HepG2 (cell line): Measurements from ENCODE around the gene COX6B1. TPM values are rescaled to one million over a fixed set of nuclear protein-coding genes. Genes with fewer than 3 reads are reported as not detected.

Source experiments
- ATAC-seq: fragments of 200-7000 bp; cut with Tn5 transposase; 3 replicates; pipeline ENCODE4 v1.9.1; 2020; ENCODE audit warnings: mild to moderate bottlenecking, moderate library complexity
- Bru-seq: library from RNA; stranded (reverse); fragments of 400-500 nt; gene quantifications from one replicate; lab custom pipeline; 2021; lab: Mats Ljungman, UMichigan
- BruChase-seq, 2 experiments: library from RNA; stranded (reverse); fragments of 400-500 nt; gene quantifications; one replicate each; lab custom pipeline; 2021; lab: Mats Ljungman, UMichigan
- BruUV-seq: library from RNA; stranded (reverse); fragments of 400-500 nt; replicated peaks from 2 replicates; lab custom pipeline; 2021; lab: Mats Ljungman, UMichigan
- CTCF ChIA-PET: fragments of 300-600 bp; formaldehyde crosslinking; extraction: SDS; loops from one replicate; lab custom pipeline; 2021; ENCODE audit warnings: low total read pairs, inconsistent platforms, low intra/inter-chr PET ratio; lab: Yijun Ruan, JAX
- POLR2A ChIA-PET: fragments of 350-600 bp; sonication (Branson Sonifier 250); formaldehyde crosslinking; loops from one replicate; lab custom pipeline; 2020; ENCODE audit warnings: antibody characterized with exemption, inconsistent platforms; lab: Yijun Ruan, JAX
- DNase-seq: peaks from one replicate; pipeline ENCODE4 v3.0.0-alpha.2; 2015; ENCODE audit warnings: low spot score
- FAIRE-seq: peaks from 3 replicates; lab custom pipeline; 2011; peaks lifted over from hg19 to GRCh38; lab: Jason Lieb, UNC
- H2AFZ ChIP-seq: one replicate; pipeline ENCODE4 v1.6.1; 2011; ENCODE audit warnings: low read length, inconsistent platforms
- H3K27ac ChIP-seq: fragments of 300-600 bp; 3 replicates; pipeline ENCODE4 v1.8.0; 2011; ENCODE audit warnings: mixed run types, mild to moderate bottlenecking, mixed read lengths, low read length, inconsistent platforms; ENCODE audit not compliant: insufficient read depth; ENCODE audit errors: extremely low read length
- H3K27me3 ChIP-seq, 2 experiments: fragments of 200-600 bp in 1 of 2; 2 replicates in 1 of 2; 3 replicates in 1 of 2; pipeline versions ENCODE4 v1.6.0 to v1.8.0; 2011; ENCODE audit warnings: low read length in 2 of 2, mild to moderate bottlenecking in 2 of 2, moderate library complexity in 2 of 2, inconsistent platforms in 1 of 2; ENCODE audit not compliant: insufficient read depth in 2 of 2, control insufficient read depth in 1 of 2
- H3K36me3 ChIP-seq, 2 experiments: fragments of 200-600 bp in 1 of 2; replicated peaks in 1 of 2; 2 replicates in 1 of 2; 3 replicates in 1 of 2; pipeline versions ENCODE4 v1.5.1 to v1.8.0; 2011; ENCODE audit warnings: low read length in 2 of 2, inconsistent platforms in 1 of 2; ENCODE audit not compliant: insufficient read depth in 2 of 2, control insufficient read depth in 1 of 2
- H3K4me1 ChIP-seq: 2 replicates; pipeline ENCODE4 v1.5.1; 2012; ENCODE audit warnings: low read length, inconsistent platforms; ENCODE audit not compliant: insufficient read depth
- H3K4me2 ChIP-seq: 2 replicates; pipeline ENCODE4 v1.6.0; 2011; ENCODE audit warnings: low read depth, low read length, inconsistent platforms
- H3K4me3 ChIP-seq, 3 experiments: fragments of 200-600 bp in 1 of 3; sonication (generic), shearing (Covaris generic) in 1 of 3; replicated peaks in 1 of 3; 2 replicates each; pipeline ENCODE4 v1.5.1; 2011 to 2016; ENCODE audit warnings: low read length in 3 of 3, inconsistent platforms in 2 of 3, low read depth in 2 of 3, mild to moderate bottlenecking in 2 of 3, control low read depth in 1 of 3, mixed read lengths in 1 of 3; ENCODE audit not compliant: insufficient read depth in 1 of 3
- H3K79me2 ChIP-seq: one replicate; pipeline ENCODE4 v1.6.1; 2011; ENCODE audit warnings: low read length, inconsistent platforms; ENCODE audit not compliant: insufficient read depth
- H3K9ac ChIP-seq: 2 replicates; pipeline ENCODE4 v1.6.0; 2011; ENCODE audit warnings: mild to moderate bottlenecking, low read depth, low read length, inconsistent platforms; ENCODE audit not compliant: insufficient read depth
- H3K9me3 ChIP-seq: 2 replicates; pipeline ENCODE4 v1.5.1; 2012; ENCODE audit warnings: mild to moderate bottlenecking, low read length
- H4K20me1 ChIP-seq: 2 replicates; pipeline ENCODE4 v1.6.0; 2011; ENCODE audit warnings: inconsistent platforms, mild to moderate bottlenecking, low read length, moderate library complexity; ENCODE audit not compliant: insufficient read depth
- GATAD2A ChIP-seq: IDR thresholded peaks from 2 replicates; pipeline ENCODE4 v1.6.1; 2016
- MED1 ChIP-seq: sonication (generic); formaldehyde crosslinking; IDR thresholded peaks from 2 replicates; pipeline ENCODE4 v1.4.0; 2020; ENCODE audit warnings: missing genetic modification reagents
- MEF2D ChIP-seq: sonication (generic); formaldehyde crosslinking; IDR thresholded peaks from 2 replicates; pipeline ENCODE4 v1.5.1; 2020; ENCODE audit warnings: mild to moderate bottlenecking, missing genetic modification reagents
- NFKB2 ChIP-seq: sonication (generic); formaldehyde crosslinking; IDR thresholded peaks from 2 replicates; pipeline ENCODE4 v1.4.0; 2020; ENCODE audit warnings: missing genetic modification reagents, borderline replicate concordance
- SP5 ChIP-seq: IDR thresholded peaks from 2 replicates; pipeline ENCODE4 v1.6.1; 2016; ENCODE audit warnings: low read depth, borderline replicate concordance
- ZFP37 ChIP-seq: sonication (generic); formaldehyde crosslinking; IDR thresholded peaks from 2 replicates; pipeline ENCODE4 v1.4.0; 2020; ENCODE audit warnings: missing genetic modification reagents, borderline replicate concordance
- ZNF619 ChIP-seq: sonication (generic); formaldehyde crosslinking; IDR thresholded peaks from 2 replicates; pipeline ENCODE4 v1.4.0; 2020; ENCODE audit warnings: mild to moderate bottlenecking, missing genetic modification reagents
- ZNF691 ChIP-seq: sonication (generic); formaldehyde crosslinking; IDR thresholded peaks from 2 replicates; pipeline ENCODE4 v1.4.0; 2020; ENCODE audit warnings: missing genetic modification reagents, low read depth, mild to moderate bottlenecking, borderline replicate concordance
- ZNF841 ChIP-seq: sonication (generic); formaldehyde crosslinking; IDR thresholded peaks from 2 replicates; pipeline ENCODE4 v1.8.1; 2023; ENCODE audit warnings: missing genetic modification reagents, borderline replicate concordance
- WGBS: methylation state at CpG from one replicate; pipeline ENCODE4 v1.1.6; 2017; ENCODE audit warnings: low lambda C conversion rate; 5-methylcytosine and 5-hydroxymethylcytosine counted together
- in situ Hi-C: cut with HindIII; loops from 2 replicates; pipeline ENCODE4 v1.10.0; 2017; ENCODE audit warnings: low pct_unique_long_range_greater_than_20kb; ENCODE audit not compliant: extremely low pct_ligation_motif_present
- intact Hi-C: fragments of 100-400 bp; cut with micrococcal nuclease; formaldehyde crosslinking; loops from one replicate; pipeline ENCODE4 v1.10.0; 2022; ENCODE audit not compliant: unreplicated experiment
- long read RNA-seq, 2 experiments: library from RNA in 1 of 2; library from polyadenylated mRNA in 1 of 2; stranded (forward) in 1 of 2; unstranded in 1 of 2; transcript quantifications; one replicate each; pipeline ENCODE4 v2.0.0, GENCODE V29; 2019 to 2022
- polyA minus RNA-seq, 3 experiments: library from RNA; depleted of rRNA, polyadenylated mRNA; stranded (reverse); fragments of >200 nt; gene quantifications; 2 replicates each; pipeline ENCODE4 v1.2.3, GENCODE V29; 2011; ENCODE audit warnings: low replicate concordance in 1 of 3
- polyA plus RNA-seq, 8 experiments: library from polyadenylated mRNA; depleted of rRNA in 3 of 8; stranded (reverse) in 7 of 8; unstranded in 1 of 8; fragments of >200 nt; fragmentation: Illumina TruSeq in 4 of 8; extraction: Trizol in 4 of 8; gene quantifications; 2 replicates each; pipeline versions ENCODE4 v1.2.1 to v1.2.3, GENCODE V29; 2011 to 2016; ENCODE audit warnings: low read depth in 4 of 8, missing spikeins in 1 of 8, mixed read lengths in 1 of 8; ENCODE audit not compliant: insufficient read depth in 1 of 8
- total RNA-seq, 5 experiments: library from RNA; depleted of rRNA; stranded (reverse); fragments of >200 nt; fragmentation: Illumina TruSeq; extraction: Trizol; gene quantifications; 2 replicates each; pipeline ENCODE4 v1.2.3, GENCODE V29; 2016; ENCODE audit warnings: low read depth in 1 of 5
- TF ChIP-seq, protein P1 (sequence below): sonication (generic); formaldehyde crosslinking; IDR thresholded peaks from 2 replicates; pipeline ENCODE4 v1.4.0; 2020; ENCODE audit warnings: missing genetic modification reagents
- TF ChIP-seq, protein P2 (sequence below): sonication (generic); formaldehyde crosslinking; conservative IDR thresholded peaks from 2 replicates; pipeline ENCODE4 v1.8.1; 2023; ENCODE audit warnings: missing genetic modification reagents

Gene COX6B1
- 487 and 598 TPM in 2 replicates for total RNA-seq (2016; rRNA removed; fragmentation: Illumina TruSeq; extraction: Trizol)
- 218 and 283 TPM in 2 replicates for total RNA-seq (2016; cell fraction: cytosol; rRNA removed; fragmentation: Illumina TruSeq; extraction: Trizol; ENCODE audit: low read depth)
- 483 and 617 TPM in 2 replicates for total RNA-seq (2016; cell fraction: insoluble cytoplasmic fraction; rRNA removed; fragmentation: Illumina TruSeq; extraction: Trizol)
- 247 and 299 TPM in 2 replicates for total RNA-seq (2016; cell fraction: membrane; rRNA removed; fragmentation: Illumina TruSeq; extraction: Trizol)
- 178 and 186 TPM in 2 replicates for total RNA-seq (2016; cell fraction: nucleus; rRNA removed; fragmentation: Illumina TruSeq; extraction: Trizol)
- 469 and 481 TPM in 2 replicates for polyA plus RNA-seq (2011; rRNA removed)
- polyA plus RNA-seq (2011; cell fraction: cytosol; rRNA removed), result 584 and 686 TPM in 2 replicates
- polyA plus RNA-seq (2011; cell fraction: nucleus; rRNA removed), result 208 and 220 TPM in 2 replicates
- 383 and 386 TPM in 2 replicates for polyA plus RNA-seq (2012)
- polyA plus RNA-seq (2016; cell fraction: cytosol; fragmentation: Illumina TruSeq; extraction: Trizol; ENCODE audit: low read depth), result 249 and 303 TPM in 2 replicates
- polyA plus RNA-seq (2016; cell fraction: insoluble cytoplasmic fraction; fragmentation: Illumina TruSeq; extraction: Trizol; ENCODE audit: low read depth), result 687 and 740 TPM in 2 replicates
- 255 and 294 TPM in 2 replicates for polyA plus RNA-seq (2016; cell fraction: membrane; fragmentation: Illumina TruSeq; extraction: Trizol; ENCODE audit: low read depth)
- 319 and 339 TPM in 2 replicates for polyA plus RNA-seq (2016; cell fraction: nucleus; fragmentation: Illumina TruSeq; extraction: Trizol; ENCODE audit: insufficient read depth, low read depth)
- 521 and 803 TPM in 2 replicates for polyA minus RNA-seq (2011; rRNA and poly(A)+ RNA removed; ENCODE audit: low replicate concordance)
- polyA minus RNA-seq (2011; cell fraction: cytosol; rRNA and poly(A)+ RNA removed), result 131 and 134 TPM in 2 replicates
- polyA minus RNA-seq (2011; cell fraction: nucleus; rRNA and poly(A)+ RNA removed), result 44.8 and 54.5 TPM in 2 replicates
- Bru-seq, nascent RNA, result percentile 74 among the genes with signal in this experiment
- percentile 80 among the genes with signal in this experiment for BruChase-seq, experiment 1, labeled RNA remaining after a 6-hour chase
- BruChase-seq, experiment 2, labeled RNA remaining after a 2-hour chase, result percentile 72 among the genes with signal in this experiment
- long read RNA-seq, experiment 1, transcript COX6B1-201 (4 exons, 667 nt), result major isoform, 425 of 441 reads
- long read RNA-seq, experiment 1, partial matches to known transcripts, result 10 of 441 reads
- long read RNA-seq, experiment 1, other reads (novel, unspliced or antisense), result 6 of 441 reads
- long read RNA-seq, experiment 2, transcript COX6B1-201 (4 exons, 667 nt), result major isoform, 244 of 278 reads
- long read RNA-seq, experiment 2, partial matches to known transcripts, result 26 of 278 reads
- long read RNA-seq, experiment 2, other reads (novel, unspliced or antisense), result 8 of 278 reads

DNA sequence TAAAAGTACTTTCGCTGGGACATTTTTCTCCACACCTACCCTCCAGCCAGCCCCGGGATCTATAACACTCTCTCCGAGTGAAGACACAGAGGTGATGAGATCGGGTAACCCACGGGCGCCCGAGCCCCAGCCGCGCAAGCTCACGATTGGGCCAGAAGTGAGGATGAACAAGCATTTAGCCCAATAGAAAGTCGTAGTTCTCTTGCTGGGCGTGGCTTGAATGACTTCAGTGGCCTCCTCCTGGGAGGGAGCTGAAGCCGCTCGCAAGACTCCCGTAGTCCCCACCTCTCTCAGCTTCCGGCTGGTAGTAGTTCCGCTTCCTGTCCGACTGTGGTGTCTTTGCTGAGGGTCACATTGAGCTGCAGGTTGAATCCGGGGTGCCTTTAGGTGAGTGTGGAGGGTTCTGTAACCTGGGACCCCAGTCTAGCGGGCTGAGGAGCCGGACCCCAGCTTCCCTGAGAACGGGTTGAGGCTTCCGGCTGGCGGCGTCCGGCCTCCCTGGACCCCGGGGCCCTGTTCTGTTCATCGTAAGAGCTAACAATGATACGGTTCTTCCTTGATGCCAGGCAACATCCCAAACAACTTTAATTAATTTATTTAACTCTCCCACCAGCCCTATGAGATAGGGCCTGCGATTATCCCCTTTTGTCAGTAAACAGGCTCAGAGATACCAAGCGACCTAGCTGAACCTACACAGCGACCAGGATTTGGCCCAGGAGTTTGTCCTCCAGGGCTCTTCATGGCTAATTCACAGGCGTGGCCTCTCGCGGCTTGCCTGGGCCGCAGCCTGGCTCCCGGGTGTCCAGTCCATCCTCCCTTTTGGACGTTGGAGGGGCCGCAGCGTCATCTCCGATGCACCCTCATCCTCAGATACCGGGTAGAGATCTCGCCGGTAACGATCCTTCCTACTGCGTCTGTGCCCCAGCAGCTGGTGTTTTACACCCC lies at the start of gene COX6B1:
COX6B1 (plus strand) TSS at position 307 of the 945 bp plus-strand sequence. CDS start 2,921 bp downstream, outside the sequence.
- Histone ChIP-seq H4K20me1 (no peaks in the 10 kb centered on the region), H3K4me3 (peak within 1 kb of the TSS; percentile 92 to 93 (median 93)), H3K79me2 (peaks cover 21% of the 10 kb centered on the region), H3K4me1 (peaks cover 51% of the 10 kb centered on the region), H3K4me2 (peak within 1 kb of the TSS; percentile 85), H3K9me3 (no peaks in the 10 kb centered on the region), H2AFZ (no peak within 1 kb of the TSS), H3K9ac (peak within 1 kb of the TSS; percentile 91), H3K27ac (peak within 1 kb of the TSS; percentile 74), H3K27me3 (no peaks in the 10 kb centered on the region; a peak in 1 of 5 replicates), H3K36me3 (peaks cover 6 to 14% of the 10 kb centered on the region in 2 experiments; a peak in 3 of 5 replicates)
- peak; percentile 97 for DNase-seq
- intact Hi-C loops (loop anchor here (1.0 to 10.0 kb wide), 2 partner anchors 13 to 93 kb away; no protein-coding TSS in a partner anchor), in situ Hi-C loops (no loop called here)
- TSS peak; percentile 91 for BruUV-seq
- ChIA-PET POLR2A (interaction anchor here (0.8 to 1.8 kb wide), 14 partner anchors 10 to 138 kb away, joined by 3 to 38 read pairs (median 5); partner anchors contain the start of genes HAUS5, LIN37, PSENEN and RBM42), CTCF (no interaction called here)
- WGBS, result 2% methylated on average over 33 of the region's 46 CpGs
- peak; percentile 70 for ATAC-seq
- peak; percentile 97 for FAIRE-seq
- TF ChIP-seq MED1 (peak; percentile 39; the same call in 1 of the 2 replicates), SP5 (peak; percentile 37; the same call in 1 of the 2 replicates), ZFP37 (CRISPR knock-in tag) (0 out of 2 replicates have a peak, but pooled peaks have one; percentile 18), ZNF691 (CRISPR knock-in tag) (0 out of 2 replicates have a peak, but pooled peaks have one; percentile 17), NFKB2 (CRISPR knock-in tag) (peak; percentile 51; the same call in 1 of the 2 replicates), GATAD2A (CRISPR knock-in tag) (peak; percentile 28; the same call in 1 of the 2 replicates), MEF2D (CRISPR knock-in tag) (0 out of 2 replicates have a peak, but pooled peaks have one; percentile 43), ZNF841 (CRISPR knock-in tag) (no peak), ZNF619 (CRISPR knock-in tag) (no peak)
- TF ChIP-seq, protein P1, sequence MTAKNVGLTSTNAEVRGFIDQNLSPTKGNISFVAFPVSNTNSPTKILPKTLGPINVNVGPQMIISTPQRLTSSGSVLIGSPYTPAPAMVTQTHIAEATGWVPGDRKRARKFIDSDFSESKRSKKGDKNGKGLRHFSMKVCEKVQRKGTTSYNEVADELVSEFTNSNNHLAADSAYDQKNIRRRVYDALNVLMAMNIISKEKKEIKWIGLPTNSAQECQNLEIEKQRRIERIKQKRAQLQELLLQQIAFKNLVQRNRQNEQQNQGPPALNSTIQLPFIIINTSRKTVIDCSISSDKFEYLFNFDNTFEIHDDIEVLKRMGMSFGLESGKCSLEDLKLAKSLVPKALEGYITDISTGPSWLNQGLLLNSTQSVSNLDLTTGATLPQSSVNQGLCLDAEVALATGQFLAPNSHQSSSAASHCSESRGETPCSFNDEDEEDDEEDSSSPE, result peak; percentile 54
- TF ChIP-seq, protein P2, sequence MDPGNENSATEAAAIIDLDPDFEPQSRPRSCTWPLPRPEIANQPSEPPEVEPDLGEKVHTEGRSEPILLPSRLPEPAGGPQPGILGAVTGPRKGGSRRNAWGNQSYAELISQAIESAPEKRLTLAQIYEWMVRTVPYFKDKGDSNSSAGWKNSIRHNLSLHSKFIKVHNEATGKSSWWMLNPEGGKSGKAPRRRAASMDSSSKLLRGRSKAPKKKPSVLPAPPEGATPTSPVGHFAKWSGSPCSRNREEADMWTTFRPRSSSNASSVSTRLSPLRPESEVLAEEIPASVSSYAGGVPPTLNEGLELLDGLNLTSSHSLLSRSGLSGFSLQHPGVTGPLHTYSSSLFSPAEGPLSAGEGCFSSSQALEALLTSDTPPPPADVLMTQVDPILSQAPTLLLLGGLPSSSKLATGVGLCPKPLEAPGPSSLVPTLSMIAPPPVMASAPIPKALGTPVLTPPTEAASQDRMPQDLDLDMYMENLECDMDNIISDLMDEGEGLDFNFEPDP (CRISPR knock-in tag), result no peak
